Mammary epithelial cell (primary cell): Measurements from ENCODE around the gene ZNG1A.
"Not testable (repeated sequence)": the region's sequence is repeated elsewhere in the genome, so short reads cannot be mapped to it uniquely, and the experiment has no call there.

Experiments used
- EZH2 ChIP-seq: IDR thresholded peaks from 2 replicates; pipeline ENCODE4 v1.6.1; 2012; ENCODE audit warnings: low read length, inconsistent platforms, borderline replicate concordance
- TF ChIP-seq, protein P1 (sequence below), 2 donors: IDR thresholded peaks in 1 of 2; conservative IDR thresholded peaks in 1 of 2; 2 replicates each; pipeline ENCODE4 v1.5.1; 2011 to 2012; ENCODE audit warnings: inconsistent platforms in 2 of 2, low read length in 2 of 2, mild to moderate bottlenecking in 2 of 2, control low read depth in 1 of 2, low read depth in 1 of 2; ENCODE audit not compliant: insufficient read depth in 1 of 2; ENCODE audit errors: extremely low read depth in 1 of 2

DNA sequence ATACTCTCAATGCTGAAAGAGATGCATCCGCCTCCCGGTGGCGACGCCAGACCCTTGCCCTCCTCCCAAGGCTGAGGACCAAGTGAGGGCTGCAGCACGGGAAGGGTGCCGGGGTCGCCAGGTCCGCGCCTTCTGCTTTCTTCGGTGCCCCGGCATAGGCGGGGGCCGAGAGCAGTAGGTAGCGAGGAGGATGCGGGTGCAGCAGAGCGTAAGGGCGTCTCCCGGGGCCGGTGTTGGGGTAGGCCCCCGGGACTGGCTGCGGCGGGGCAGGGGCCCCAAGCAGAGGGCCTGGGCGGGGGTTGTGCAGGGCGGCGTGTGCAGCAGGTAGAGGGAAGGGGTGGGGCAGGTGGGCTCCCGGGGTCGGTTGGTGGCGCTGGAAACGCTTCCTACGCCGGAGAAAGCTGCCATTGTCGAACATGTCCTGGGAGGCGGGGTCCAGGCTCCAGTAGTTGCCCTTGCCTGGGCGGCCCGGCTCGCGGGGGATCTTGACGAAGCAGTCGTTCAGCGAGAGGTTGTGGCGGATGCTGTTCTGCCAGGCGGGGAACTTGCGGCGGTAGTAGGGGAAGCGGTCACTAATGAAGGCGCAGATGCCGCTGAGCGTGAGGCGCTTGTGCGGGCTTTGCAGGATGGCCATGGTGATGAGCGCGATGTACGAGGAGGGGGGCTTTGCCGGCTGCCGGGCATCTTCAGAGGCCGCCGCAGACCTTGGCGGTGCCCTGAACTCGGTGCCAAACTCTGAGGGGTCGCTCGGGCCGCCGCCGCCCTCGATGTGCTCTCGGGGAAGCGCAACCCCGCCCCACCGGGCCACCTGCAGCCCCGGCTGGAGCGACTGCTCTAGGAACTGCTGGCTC, 61.5 kb downstream of the ZNG1A start:
- TF ChIP-seq, protein P1, sequence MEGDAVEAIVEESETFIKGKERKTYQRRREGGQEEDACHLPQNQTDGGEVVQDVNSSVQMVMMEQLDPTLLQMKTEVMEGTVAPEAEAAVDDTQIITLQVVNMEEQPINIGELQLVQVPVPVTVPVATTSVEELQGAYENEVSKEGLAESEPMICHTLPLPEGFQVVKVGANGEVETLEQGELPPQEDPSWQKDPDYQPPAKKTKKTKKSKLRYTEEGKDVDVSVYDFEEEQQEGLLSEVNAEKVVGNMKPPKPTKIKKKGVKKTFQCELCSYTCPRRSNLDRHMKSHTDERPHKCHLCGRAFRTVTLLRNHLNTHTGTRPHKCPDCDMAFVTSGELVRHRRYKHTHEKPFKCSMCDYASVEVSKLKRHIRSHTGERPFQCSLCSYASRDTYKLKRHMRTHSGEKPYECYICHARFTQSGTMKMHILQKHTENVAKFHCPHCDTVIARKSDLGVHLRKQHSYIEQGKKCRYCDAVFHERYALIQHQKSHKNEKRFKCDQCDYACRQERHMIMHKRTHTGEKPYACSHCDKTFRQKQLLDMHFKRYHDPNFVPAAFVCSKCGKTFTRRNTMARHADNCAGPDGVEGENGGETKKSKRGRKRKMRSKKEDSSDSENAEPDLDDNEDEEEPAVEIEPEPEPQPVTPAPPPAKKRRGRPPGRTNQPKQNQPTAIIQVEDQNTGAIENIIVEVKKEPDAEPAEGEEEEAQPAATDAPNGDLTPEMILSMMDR (conservative IDR thresholded peaks at IDR 0.05 in 1 of 2, IDR thresholded peaks at IDR 0.05 in 1 of 2; ENCODE audit: extremely low read depth in 1 of 2, insufficient read depth in 1 of 2, low read depth in 1 of 2, low read length in 2 of 2), result not testable (repeated sequence)
- TF ChIP-seq EZH2, result not testable (repeated sequence)
